ENCODE data around the gene SLC39A5. TPM values are rescaled to one million over a fixed set of nuclear protein-coding genes. Genes with fewer than 3 reads are reported as not detected.

Gene SLC39A5
- total RNA-seq, 1 donor from 2014 or later, result 65.2 TPM

GRCh38 chr12:56237552-56237951 is 7.7 kb downstream of the SLC39A5 start:
- TF ChIP-seq CTCF (IDR thresholded peaks at IDR 0.05; ENCODE audit: unreplicated experiment), result no peak
- H3K4me3 Mint-ChIP-seq (ENCODE audit: low read depth), result no peak overlapping the region
- H3K9me3 Mint-ChIP-seq (ENCODE audit: low read depth), result no peaks in the 10 kb centered on the region
- H3K27ac Mint-ChIP-seq, result no peak overlapping the region
- no peaks in the 10 kb centered on the region for H3K27me3 Mint-ChIP-seq
- H3K36me3 Mint-ChIP-seq (ENCODE audit: insufficient read depth), result peaks cover 16% of the 10 kb centered on the region
- DNase-seq (ENCODE audit: low spot score, unreplicated experiment), result no peak
- H3K4me1 Mint-ChIP-seq (ENCODE audit: low read depth), result peaks cover 7% of the 10 kb centered on the region

GRCh38 chr12:56241424-56242303 is 11.8 kb downstream of the SLC39A5 start:
- H3K9me3 Mint-ChIP-seq (ENCODE audit: low read depth), result no peaks in the 10 kb centered on the region
- DNase-seq (ENCODE audit: low spot score, unreplicated experiment), result no peak
- H3K36me3 Mint-ChIP-seq (ENCODE audit: insufficient read depth), result peaks cover 24% of the 10 kb centered on the region
- no peak overlapping the region for H3K27ac Mint-ChIP-seq
- H3K27me3 Mint-ChIP-seq, result no peaks in the 10 kb centered on the region
- no peak overlapping the region for H3K4me3 Mint-ChIP-seq (ENCODE audit: low read depth)
- TF ChIP-seq CTCF (IDR thresholded peaks at IDR 0.05; ENCODE audit: unreplicated experiment), result no peak
- no peaks in the 10 kb centered on the region for H3K4me1 Mint-ChIP-seq (ENCODE audit: low read depth)

- Mint-ChIP-seq H3K9me3 (ENCODE audit: low read depth) (no peaks in the 10 kb centered on the region), H3K36me3 (ENCODE audit: insufficient read depth) (peaks cover 26% of the 10 kb centered on the region), H3K4me3 (ENCODE audit: low read depth) (no peak overlapping the region), H3K27ac (no peak overlapping the region), H3K27me3 (no peaks in the 10 kb centered on the region), H3K4me1 (ENCODE audit: low read depth) (no peaks in the 10 kb centered on the region)
- TF ChIP-seq CTCF (IDR thresholded peaks at IDR 0.05; ENCODE audit: unreplicated experiment), result no peak
- no peak for DNase-seq (ENCODE audit: low spot score, unreplicated experiment)
Measured at GRCh38 chr12:56242986-56243385, 13.1 kb downstream of the SLC39A5 start.

GRCh38 chr12:56243731-56244181 is 13.9 kb downstream of the SLC39A5 start:
- no peaks in the 10 kb centered on the region for H3K27me3 Mint-ChIP-seq
- TF ChIP-seq CTCF (IDR thresholded peaks at IDR 0.05; ENCODE audit: unreplicated experiment), result no peak
- DNase-seq (ENCODE audit: low spot score, unreplicated experiment), result no peak
- H3K4me1 Mint-ChIP-seq (ENCODE audit: low read depth), result no peaks in the 10 kb centered on the region
- no peak overlapping the region for H3K27ac Mint-ChIP-seq
- no peak overlapping the region for H3K4me3 Mint-ChIP-seq (ENCODE audit: low read depth)
- peaks cover 26% of the 10 kb centered on the region for H3K36me3 Mint-ChIP-seq (ENCODE audit: insufficient read depth)
- no peaks in the 10 kb centered on the region for H3K9me3 Mint-ChIP-seq (ENCODE audit: low read depth)

- Mint-ChIP-seq H3K36me3 (ENCODE audit: insufficient read depth) (peaks cover 29% of the 10 kb centered on the region), H3K27ac (no peak overlapping the region), H3K4me1 (ENCODE audit: low read depth) (no peaks in the 10 kb centered on the region), H3K4me3 (ENCODE audit: low read depth) (no peak overlapping the region), H3K9me3 (ENCODE audit: low read depth) (no peaks in the 10 kb centered on the region), H3K27me3 (no peaks in the 10 kb centered on the region)
- TF ChIP-seq CTCF (IDR thresholded peaks at IDR 0.05; ENCODE audit: unreplicated experiment), result no peak
- no peak for DNase-seq (ENCODE audit: low spot score, unreplicated experiment)
Measured at GRCh38 chr12:56244494-56244893, 14.6 kb downstream of the SLC39A5 start.

All from progenitor cell of endocrine pancreas (in vitro differentiated cells).